HL-60 (cell line): ENCODE data around the gene RPL22.

Experiments used
- CTCF ChIP-seq: IDR thresholded peaks from one replicate; pipeline ENCODE4 v1.5.1; 2011; ENCODE audit warnings: low read length, control low read depth, inconsistent platforms; ENCODE audit not compliant: insufficient read depth
- GABPA ChIP-seq: IDR thresholded peaks from 2 replicates; pipeline ENCODE4 v1.6.1; 2012; ENCODE audit warnings: low read depth
- POLR2AphosphoS5 ChIP-seq: IDR thresholded peaks from 2 replicates; pipeline ENCODE4 v1.6.1; 2012; ENCODE audit warnings: low read depth
- TF ChIP-seq, protein P1 (sequence below): IDR thresholded peaks from 2 replicates; pipeline ENCODE4 v1.6.1; 2012; ENCODE audit warnings: low read depth; ENCODE audit not compliant: insufficient replicate concordance

GRCh38 chr1:6145396-6145750 lies 54.0 kb downstream of the RPL22 start:
- TF ChIP-seq CTCF (no peak), POLR2AphosphoS5 (no peak), GABPA (no peak)
- TF ChIP-seq, protein P1, sequence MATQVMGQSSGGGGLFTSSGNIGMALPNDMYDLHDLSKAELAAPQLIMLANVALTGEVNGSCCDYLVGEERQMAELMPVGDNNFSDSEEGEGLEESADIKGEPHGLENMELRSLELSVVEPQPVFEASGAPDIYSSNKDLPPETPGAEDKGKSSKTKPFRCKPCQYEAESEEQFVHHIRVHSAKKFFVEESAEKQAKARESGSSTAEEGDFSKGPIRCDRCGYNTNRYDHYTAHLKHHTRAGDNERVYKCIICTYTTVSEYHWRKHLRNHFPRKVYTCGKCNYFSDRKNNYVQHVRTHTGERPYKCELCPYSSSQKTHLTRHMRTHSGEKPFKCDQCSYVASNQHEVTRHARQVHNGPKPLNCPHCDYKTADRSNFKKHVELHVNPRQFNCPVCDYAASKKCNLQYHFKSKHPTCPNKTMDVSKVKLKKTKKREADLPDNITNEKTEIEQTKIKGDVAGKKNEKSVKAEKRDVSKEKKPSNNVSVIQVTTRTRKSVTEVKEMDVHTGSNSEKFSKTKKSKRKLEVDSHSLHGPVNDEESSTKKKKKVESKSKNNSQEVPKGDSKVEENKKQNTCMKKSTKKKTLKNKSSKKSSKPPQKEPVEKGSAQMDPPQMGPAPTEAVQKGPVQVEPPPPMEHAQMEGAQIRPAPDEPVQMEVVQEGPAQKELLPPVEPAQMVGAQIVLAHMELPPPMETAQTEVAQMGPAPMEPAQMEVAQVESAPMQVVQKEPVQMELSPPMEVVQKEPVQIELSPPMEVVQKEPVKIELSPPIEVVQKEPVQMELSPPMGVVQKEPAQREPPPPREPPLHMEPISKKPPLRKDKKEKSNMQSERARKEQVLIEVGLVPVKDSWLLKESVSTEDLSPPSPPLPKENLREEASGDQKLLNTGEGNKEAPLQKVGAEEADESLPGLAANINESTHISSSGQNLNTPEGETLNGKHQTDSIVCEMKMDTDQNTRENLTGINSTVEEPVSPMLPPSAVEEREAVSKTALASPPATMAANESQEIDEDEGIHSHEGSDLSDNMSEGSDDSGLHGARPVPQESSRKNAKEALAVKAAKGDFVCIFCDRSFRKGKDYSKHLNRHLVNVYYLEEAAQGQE, result no peak
